H1 (cell line): ENCODE results near the gene CPSF7.

Experiments used
- ASH2L ChIP-seq: fragments of 200-600, 300-600 bp; sonication (generic); IDR thresholded peaks from one replicate; pipeline ENCODE4 v1.7.1; 2017; ENCODE audit warnings: low read length
- BRCA1 ChIP-seq: IDR thresholded peaks from 2 replicates; pipeline ENCODE4 v1.6.1; 2012; ENCODE audit warnings: low read depth, low read length, improper control_type of control experiment
- CTCF ChIP-seq, 3 experiments: IDR thresholded peaks; 1 replicate in 2 of 3; 2 replicates in 1 of 3; pipeline versions ENCODE4 v1.5.1 to v1.6.1; 2011; ENCODE audit warnings: low read length in 3 of 3, mild to moderate bottlenecking in 3 of 3, inconsistent platforms in 2 of 3, low read depth in 1 of 3, moderate library complexity in 1 of 3; ENCODE audit not compliant: insufficient read depth in 1 of 3; ENCODE audit errors: control extremely low read depth in 1 of 3
- EZH2 ChIP-seq: fragments of 200-600 bp; sonication (generic); IDR thresholded peaks from 2 replicates; pipeline ENCODE4 v1.7.1; 2012; ENCODE audit warnings: low read depth, mild to moderate bottlenecking, moderate library complexity, low read length, inconsistent platforms; ENCODE audit not compliant: severe bottlenecking
- JUND ChIP-seq: IDR thresholded peaks from 2 replicates; pipeline ENCODE4 v1.6.1; 2011; ENCODE audit warnings: mild to moderate bottlenecking, improper control_type of control experiment, low read length
- KDM1A ChIP-seq: fragments of 200-600, 300-600 bp; sonication (generic); IDR thresholded peaks from 2 replicates; pipeline ENCODE4 v1.7.1; 2016; ENCODE audit warnings: mild to moderate bottlenecking, low read length, borderline replicate concordance
- POLR2A ChIP-seq, 2 experiments: IDR thresholded peaks; 1 replicate in 1 of 2; 2 replicates in 1 of 2; pipeline ENCODE4 v1.6.1; 2011; ENCODE audit warnings: low read depth in 2 of 2, low read length in 2 of 2, mild to moderate bottlenecking in 2 of 2; ENCODE audit errors: control extremely low read depth in 1 of 2
- RAD21 ChIP-seq, 2 experiments: IDR thresholded peaks in 1 of 2; conservative IDR thresholded peaks in 1 of 2; 2 replicates each; pipeline ENCODE4 v1.6.1; 2011; ENCODE audit warnings: low read depth in 2 of 2, low read length in 2 of 2, improper control_type of control experiment in 1 of 2, inconsistent platforms in 1 of 2, mild to moderate bottlenecking in 1 of 2, moderate library complexity in 1 of 2
- RBBP5 ChIP-seq: IDR thresholded peaks from 2 replicates; pipeline ENCODE4 v1.7.1; 2012; ENCODE audit warnings: low read depth, mild to moderate bottlenecking, inconsistent platforms, low read length, moderate library complexity, borderline replicate concordance
- RNF2 ChIP-seq: fragments of 200-900, 300-1000 bp; sonication (generic); IDR thresholded peaks from 2 replicates; pipeline ENCODE4 v1.7.1; 2016; ENCODE audit warnings: borderline replicate concordance, low read depth, mild to moderate bottlenecking, antibody characterized with exemption, low read length; ENCODE audit not compliant: poor library complexity, severe bottlenecking; ENCODE audit errors: missing control alignments
- ZNF274 ChIP-seq: IDR thresholded peaks from 2 replicates; pipeline ENCODE4 v1.7.0; 2012; ENCODE audit warnings: low read length, borderline replicate concordance; ENCODE audit errors: extremely low read depth

DNA sequence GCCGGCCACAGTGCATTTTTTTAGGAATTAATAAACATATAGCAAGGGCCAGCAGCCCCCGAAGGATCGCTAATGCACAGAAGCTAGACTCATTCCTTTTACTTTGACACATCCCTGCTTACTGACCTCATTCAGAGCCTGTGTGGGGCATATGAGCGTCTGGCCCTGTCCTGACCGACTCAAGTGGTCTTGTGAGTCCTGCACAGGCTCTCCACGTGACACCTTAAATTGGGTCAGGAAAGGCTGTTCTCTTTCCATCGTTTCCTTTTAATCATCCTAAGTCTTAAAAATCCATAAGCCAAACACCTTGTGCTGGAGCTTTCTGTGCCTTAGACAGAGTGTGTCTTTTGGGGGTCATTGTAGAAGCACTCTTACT is 18.8 kb upstream of the CPSF7 start:
- TF ChIP-seq RBBP5 = no peak
- TF ChIP-seq BRCA1 = no peak
- TF ChIP-seq JUND = no peak
- TF ChIP-seq KDM1A = no peak
- no peak for TF ChIP-seq CTCF (IDR thresholded peaks at IDR 0.05; ENCODE audit: control extremely low read depth in 1 of 3, insufficient read depth in 1 of 3, low read depth in 1 of 3, low read length in 3 of 3)
- TF ChIP-seq ZNF274 = no peak
- TF ChIP-seq RNF2 = no peak
- TF ChIP-seq ASH2L = no peak
- no peak for TF ChIP-seq EZH2
- TF ChIP-seq RAD21 (IDR thresholded peaks at IDR 0.05 in 1 of 2, conservative IDR thresholded peaks at IDR 0.05 in 1 of 2; ENCODE audit: low read depth in 2 of 2, low read length in 2 of 2) = no peak
- TF ChIP-seq POLR2A (IDR thresholded peaks at IDR 0.05; ENCODE audit: control extremely low read depth in 1 of 2, low read depth in 2 of 2, low read length in 2 of 2) = no peak
